GM19099 (cell line): ENCODE measurements around the gene APOL6.

Experiments
- POLR2A ChIP-seq: IDR thresholded peaks from 3 replicates; pipeline ENCODE4 v1.6.1; 2011; ENCODE audit warnings: low read depth; ENCODE audit not compliant: insufficient read length; ENCODE audit errors: extremely low read depth

The APOL6 gene

DNA sequence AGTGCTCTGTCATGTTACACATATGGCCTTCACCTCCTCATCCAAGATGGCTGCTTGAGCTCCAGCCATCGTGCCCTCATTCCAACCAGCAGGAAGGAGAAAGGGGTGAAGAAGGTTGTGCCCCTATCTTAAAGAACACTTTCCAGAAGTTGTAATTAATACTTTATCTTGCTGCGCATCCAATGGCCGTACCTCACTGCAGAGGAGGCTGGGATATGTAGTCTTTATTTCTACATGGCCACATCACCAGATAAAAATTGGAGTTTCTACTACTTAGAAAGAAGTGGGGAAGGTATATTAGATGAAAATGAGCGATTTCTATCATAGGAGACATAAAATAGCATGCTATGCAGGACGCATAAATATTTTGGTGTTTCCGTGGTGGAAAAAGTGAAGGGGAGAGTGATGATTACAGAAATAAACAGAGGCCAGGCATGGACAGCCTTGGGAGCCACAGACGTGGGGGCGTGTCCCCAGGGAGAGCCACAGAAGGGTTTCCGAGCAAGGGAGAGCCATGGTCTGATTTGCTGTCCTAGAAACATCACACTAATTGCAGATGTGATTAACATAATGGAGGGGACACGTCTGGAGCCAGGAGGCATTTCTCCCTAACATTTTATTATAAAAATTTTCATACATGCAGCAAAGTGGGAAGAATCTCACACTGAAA is 22.3 kb upstream of the APOL6 start:
- no peak for TF ChIP-seq POLR2A

GRCh38 chr22:35627267-35628041 is 20.8 kb upstream of the APOL6 start:
- no peak for TF ChIP-seq POLR2A

GRCh38 chr22:35628732-35629131 is 19.5 kb upstream of the APOL6 start:
- TF ChIP-seq POLR2A, result no peak

- no peak for TF ChIP-seq POLR2A
Measured at GRCh38 chr22:35629406-35630216, 18.6 kb upstream of the APOL6 start.

- no peak for TF ChIP-seq POLR2A
Measured at GRCh38 chr22:35630387-35630793, 17.9 kb upstream of the APOL6 start.

GRCh38 chr22:35630891-35631290 is 17.4 kb upstream of the APOL6 start:
- TF ChIP-seq POLR2A, result no peak

DNA sequence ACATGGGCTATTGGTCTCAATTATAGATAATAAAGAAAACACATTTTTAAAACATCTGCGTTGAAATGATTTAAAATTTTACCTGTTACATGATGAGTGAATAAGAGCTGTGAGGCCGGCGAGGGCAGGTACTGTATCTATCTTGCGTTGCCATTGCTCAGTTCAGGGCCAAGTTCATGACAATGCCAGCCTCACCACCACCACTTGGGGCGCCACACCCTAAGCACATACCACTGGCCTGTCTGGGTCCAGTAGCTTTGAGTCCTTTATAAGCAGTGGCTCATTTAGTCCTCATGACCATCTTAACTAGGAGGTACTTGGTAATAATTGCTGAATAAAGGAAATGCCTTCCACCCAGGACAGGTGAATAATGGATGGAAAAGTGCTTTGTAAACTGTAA is 16.6 kb upstream of the APOL6 start:
- no peak for TF ChIP-seq POLR2A

- no peak for TF ChIP-seq POLR2A
Measured at GRCh38 chr22:35632935-35633334, 15.3 kb upstream of the APOL6 start.

GRCh38 chr22:35633520-35633919 is 14.7 kb upstream of the APOL6 start:
- TF ChIP-seq POLR2A, result no peak

GRCh38 chr22:35634015-35634414 is 14.2 kb upstream of the APOL6 start:
- TF ChIP-seq POLR2A, result no peak

- TF ChIP-seq POLR2A, result no peak
Measured at GRCh38 chr22:35634943-35635540, 13.2 kb upstream of the APOL6 start.

DNA sequence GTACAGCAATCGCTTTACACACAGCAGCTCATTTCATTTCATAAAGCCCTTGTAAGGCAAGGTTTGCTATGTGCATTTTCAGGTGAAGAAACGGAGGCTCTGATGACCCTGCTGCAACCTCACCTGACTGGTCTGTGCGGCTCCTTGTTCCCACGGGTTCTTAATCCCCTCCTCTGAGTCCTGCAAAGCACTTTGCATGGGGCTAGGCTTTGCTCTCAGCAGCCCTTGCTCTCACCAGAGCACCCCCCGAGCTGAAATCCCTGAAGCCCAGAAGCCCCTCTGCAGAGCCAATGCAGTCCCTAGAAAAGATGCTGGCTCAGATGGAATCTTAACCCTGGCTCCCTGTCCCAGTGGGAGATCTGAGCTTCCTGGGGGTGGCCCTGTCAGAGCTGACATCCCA is 11.0 kb upstream of the APOL6 start:
- no peak for TF ChIP-seq POLR2A

DNA sequence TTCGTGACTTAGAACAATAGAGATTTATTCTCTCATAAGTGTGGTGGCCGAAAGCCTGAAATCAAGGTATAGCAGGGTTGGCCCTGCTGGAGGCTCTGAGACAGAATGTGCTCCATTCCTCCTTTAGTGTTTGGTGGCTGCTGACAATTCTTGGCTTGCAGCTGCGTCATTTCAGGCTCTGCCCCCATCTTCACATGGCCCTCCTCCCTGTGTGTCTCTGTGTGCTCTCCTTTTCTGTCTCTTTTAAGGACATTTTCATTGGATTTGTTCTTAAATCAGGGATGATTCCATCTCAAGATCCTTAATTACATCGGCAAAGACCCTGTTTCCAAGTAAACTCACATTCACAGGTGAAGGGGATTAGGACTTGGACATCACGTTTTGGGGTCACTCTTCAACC is 10.2 kb upstream of the APOL6 start:
- no peak for TF ChIP-seq POLR2A

- TF ChIP-seq POLR2A, result no peak
Measured at GRCh38 chr22:35638410-35638809, 9.8 kb upstream of the APOL6 start.

- no peak for TF ChIP-seq POLR2A
Measured at GRCh38 chr22:35641494-35642120, 6.6 kb upstream of the APOL6 start.

DNA sequence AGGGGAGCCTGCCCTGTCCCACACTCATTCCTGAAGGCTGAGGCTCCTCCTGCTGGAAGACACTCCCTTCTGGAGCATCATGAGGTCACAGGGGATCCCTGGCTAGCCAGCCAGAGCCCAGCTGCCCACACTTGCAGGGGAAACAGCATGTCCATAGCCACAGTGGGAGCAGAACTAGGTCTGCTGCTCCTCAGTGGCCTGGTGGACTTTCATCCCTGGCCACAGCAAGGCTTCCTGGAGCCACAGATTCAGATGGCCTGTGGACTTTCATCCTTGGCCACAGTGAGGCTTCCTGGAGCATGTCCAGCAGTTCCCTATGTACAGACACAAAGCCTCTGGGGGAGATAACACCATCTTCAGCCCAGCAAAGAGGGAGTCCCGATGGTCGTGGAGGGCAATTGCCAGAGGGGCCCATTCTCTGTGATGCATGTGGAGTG is 5.9 kb upstream of the APOL6 start:
- TF ChIP-seq POLR2A, result no peak

DNA sequence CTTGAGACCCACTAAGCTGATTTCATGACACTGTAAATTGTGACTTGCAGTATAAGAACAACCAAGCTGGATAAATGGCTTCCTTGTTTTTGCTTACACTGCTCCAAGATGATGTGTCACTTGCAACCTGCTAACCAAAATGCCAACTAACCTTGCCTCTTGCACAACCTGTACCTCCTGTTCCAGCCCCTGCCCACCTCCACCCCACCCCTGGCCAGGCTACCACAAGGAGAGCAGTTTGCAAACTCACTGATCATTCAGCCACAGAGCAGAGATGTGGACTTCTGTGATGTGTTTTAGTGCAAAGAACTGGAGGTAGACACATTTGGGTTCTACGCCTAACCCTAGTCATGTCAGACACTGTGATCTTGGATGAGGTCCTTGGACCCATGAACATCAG is 4.3 kb upstream of the APOL6 start:
- no peak for TF ChIP-seq POLR2A
